Measurements from ENCODE around the gene SLC49A4. TPM values are rescaled to one million over a fixed set of nuclear protein-coding genes. Genes with fewer than 3 reads are reported as not detected.

The SLC49A4 gene
- total and polyA plus RNA-seq, 2 of the 13 experiments (the other 11 are each of a cell fraction or from before 2014, with no cell fraction given), result 6.5 to 16.3 TPM

- no peak for TF ChIP-seq ZNF562 (CRISPR knock-in tag; IDR thresholded peaks at IDR 0.05; ENCODE audit: borderline replicate concordance)
- TF ChIP-seq NR0B2 (CRISPR knock-in tag; IDR thresholded peaks at IDR 0.05), result no peak
- TF ChIP-seq ELF4 (CRISPR knock-in tag; IDR thresholded peaks at IDR 0.05; ENCODE audit: borderline replicate concordance), result no peak
- TF ChIP-seq ZFAT (CRISPR knock-in tag; conservative IDR thresholded peaks at IDR 0.05), result no peak
- TF ChIP-seq HINFP (CRISPR knock-in tag; IDR thresholded peaks at IDR 0.05; ENCODE audit: low read depth), result no peak
Measured at GRCh38 chr3:122800706-122801237, 5.9 kb downstream of the SLC49A4 start (continued).

- in situ Hi-C loops (cut with HindIII; ENCODE audit: extremely low pct_ligation_motif_present, low pct_unique_long_range_greater_than_20kb), result no loop called here
- H3K36me3 ChIP-seq (replicated peaks in 1 of 2; ENCODE audit: control insufficient read depth in 1 of 2, insufficient read depth in 2 of 2, low read length in 2 of 2), result no peaks in the 10 kb centered on the region; a peak in 1 of 5 replicates
- CTCF ChIA-PET (ENCODE audit: low intra/inter-chr PET ratio, low total read pairs), result no interaction called here
- H3K27me3 ChIP-seq (ENCODE audit: control insufficient read depth in 1 of 2, insufficient read depth in 2 of 2, low read length in 2 of 2), result no peaks in the 10 kb centered on the region
- no TSS peak for BruUV-seq (replicated peaks)
- no peak overlapping the region for H2AFZ ChIP-seq (ENCODE audit: low read length)
- H3K27ac ChIP-seq (ENCODE audit: extremely low read length, insufficient read depth, low read length), result no peak overlapping the region
- TF ChIP-seq MAFK (conservative IDR thresholded peaks at IDR 0.05 in 1 of 2, IDR thresholded peaks at IDR 0.05 in 1 of 2; ENCODE audit: low read length in 2 of 2), result no peak
- no peak for TF ChIP-seq NFE2 (CRISPR knock-in tag; IDR thresholded peaks at IDR 0.05)
- no peaks in the 10 kb centered on the region for H4K20me1 ChIP-seq (ENCODE audit: insufficient read depth, low read length)
- ATAC-seq (no peak), FAIRE-seq (no peak), DNase-seq (ENCODE audit: low spot score) (no peak)
- H3K4me2 ChIP-seq (ENCODE audit: low read depth, low read length), result no peak overlapping the region
- H3K79me2 ChIP-seq (ENCODE audit: insufficient read depth, low read length), result no peaks in the 10 kb centered on the region
- intact Hi-C loops (cut with micrococcal nuclease; ENCODE audit: unreplicated experiment), result no loop called here
- peaks cover 13% of the 10 kb centered on the region for H3K4me1 ChIP-seq (ENCODE audit: insufficient read depth, low read length)
- 91% methylated on average over 1 of the region's 1 CpG for WGBS (ENCODE audit: low lambda C conversion rate)
- H3K9ac ChIP-seq (ENCODE audit: insufficient read depth, low read depth, low read length), result no peak overlapping the region
- no peaks in the 10 kb centered on the region for H3K9me3 ChIP-seq (ENCODE audit: low read length)
- POLR2A ChIA-PET, result no interaction called here
- no peak overlapping the region for H3K4me3 ChIP-seq (replicated peaks in 1 of 3; ENCODE audit: insufficient read depth in 1 of 3, low read depth in 2 of 3, low read length in 3 of 3)
Measured at GRCh38 chr3:122802323-122802722, 7.5 kb downstream of the SLC49A4 start.

Data from HepG2 (cell line).